ENCODE data around the gene NOXO1. TPM values are rescaled to one million over a fixed set of nuclear protein-coding genes. Genes with fewer than 3 reads are reported as not detected.

NOXO1 gene
- polyA plus RNA-seq, 1 experiment: not detected

DNA sequence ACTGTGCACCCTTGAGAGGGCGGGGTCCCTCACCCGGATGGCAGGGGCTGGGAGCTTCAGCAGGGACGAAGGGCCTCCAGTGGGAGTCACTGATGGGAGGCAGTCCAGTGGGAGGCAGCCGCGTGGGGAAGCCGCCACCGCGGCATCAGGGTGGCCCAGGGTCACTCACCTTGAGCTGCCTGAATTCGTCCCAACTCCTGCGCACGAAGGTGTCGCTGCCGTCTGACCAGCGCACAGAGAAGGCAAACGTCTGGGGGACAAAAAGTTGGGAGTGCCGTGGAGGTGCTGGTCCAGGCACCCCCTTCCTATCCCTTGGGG lies 540 bp downstream of the NOXO1 start:
- Histone ChIP-seq H3K27me3 (ENCODE audit: control insufficient read depth, insufficient read depth, low read length) (peaks cover 36% of the 10 kb centered on the region), H3K9me3 (ENCODE audit: control insufficient read depth, insufficient read depth, low read length) (peaks cover 3% of the 10 kb centered on the region; the same call in 1 of the 2 replicates), H3K27ac (ENCODE audit: low read depth, low read length) (no peak overlapping the region), H3K4me3 (ENCODE audit: low read depth, low read length) (no peak overlapping the region)
- ChIA-PET POLR2A (interaction anchor here (0.7 to 3.6 kb wide), 2 partner anchors 9 to 16 kb away, joined by 4 to 14 read pairs; partner anchors contain the start of gene RPS2), CTCF (interaction anchor here (1.6 kb wide), 1 partner anchor 160 kb away, joined by 10 read pairs; no protein-coding TSS in a partner anchor)
- no peak for DNase-seq (ENCODE audit: low read depth, low spot score)
- TF ChIP-seq, protein P1, sequence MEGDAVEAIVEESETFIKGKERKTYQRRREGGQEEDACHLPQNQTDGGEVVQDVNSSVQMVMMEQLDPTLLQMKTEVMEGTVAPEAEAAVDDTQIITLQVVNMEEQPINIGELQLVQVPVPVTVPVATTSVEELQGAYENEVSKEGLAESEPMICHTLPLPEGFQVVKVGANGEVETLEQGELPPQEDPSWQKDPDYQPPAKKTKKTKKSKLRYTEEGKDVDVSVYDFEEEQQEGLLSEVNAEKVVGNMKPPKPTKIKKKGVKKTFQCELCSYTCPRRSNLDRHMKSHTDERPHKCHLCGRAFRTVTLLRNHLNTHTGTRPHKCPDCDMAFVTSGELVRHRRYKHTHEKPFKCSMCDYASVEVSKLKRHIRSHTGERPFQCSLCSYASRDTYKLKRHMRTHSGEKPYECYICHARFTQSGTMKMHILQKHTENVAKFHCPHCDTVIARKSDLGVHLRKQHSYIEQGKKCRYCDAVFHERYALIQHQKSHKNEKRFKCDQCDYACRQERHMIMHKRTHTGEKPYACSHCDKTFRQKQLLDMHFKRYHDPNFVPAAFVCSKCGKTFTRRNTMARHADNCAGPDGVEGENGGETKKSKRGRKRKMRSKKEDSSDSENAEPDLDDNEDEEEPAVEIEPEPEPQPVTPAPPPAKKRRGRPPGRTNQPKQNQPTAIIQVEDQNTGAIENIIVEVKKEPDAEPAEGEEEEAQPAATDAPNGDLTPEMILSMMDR (IDR thresholded peaks at IDR 0.05; ENCODE audit: low read depth, low read length): no peak

DNA sequence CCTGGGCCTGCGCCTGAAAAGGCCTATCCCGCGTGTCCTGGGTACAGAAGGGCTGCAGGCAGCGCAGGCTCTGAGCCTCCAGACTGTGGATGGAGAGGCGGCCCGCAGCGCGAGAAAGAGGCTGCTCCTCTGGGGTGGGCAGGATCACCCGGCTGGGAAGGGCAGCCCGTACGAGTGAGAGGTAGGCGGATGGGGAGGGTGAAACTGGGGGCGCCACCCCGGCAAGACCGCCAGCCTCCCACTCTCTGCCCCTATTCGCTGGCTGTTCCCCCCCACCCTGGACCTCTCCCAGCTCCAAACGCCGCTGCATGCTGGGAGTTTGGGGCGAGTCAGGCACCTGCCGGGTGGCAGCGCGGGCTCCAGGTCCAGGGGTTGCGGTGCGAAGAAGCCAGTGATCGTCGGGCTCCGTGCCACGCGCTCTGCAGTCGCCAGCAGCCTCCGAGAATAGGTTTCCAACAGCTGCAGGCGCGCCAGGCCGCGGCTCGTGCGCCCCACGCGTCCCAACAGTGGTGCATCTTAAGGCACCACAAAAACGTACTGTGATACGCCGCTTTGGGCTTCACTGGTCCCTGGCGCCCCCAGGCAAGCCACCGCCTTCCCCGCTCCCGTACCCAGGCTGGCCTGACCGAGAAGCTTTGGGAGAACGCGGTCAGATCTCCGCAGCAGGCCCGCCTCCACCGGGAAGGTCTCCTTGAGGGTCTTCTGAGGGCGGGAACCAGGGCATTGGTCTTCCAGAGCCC lies 1.1 kb downstream of the NOXO1 start:
- Histone ChIP-seq H3K9me3 (ENCODE audit: control insufficient read depth, insufficient read depth, low read length) (peaks cover 3% of the 10 kb centered on the region; the same call in 1 of the 2 replicates), H3K4me3 (ENCODE audit: low read depth, low read length) (no peak overlapping the region), H3K27ac (ENCODE audit: low read depth, low read length) (no peak overlapping the region), H3K27me3 (ENCODE audit: control insufficient read depth, insufficient read depth, low read length) (peaks cover 36% of the 10 kb centered on the region)
- no peak for DNase-seq (ENCODE audit: low read depth, low spot score)
- TF ChIP-seq, protein P1 (IDR thresholded peaks at IDR 0.05; ENCODE audit: low read depth, low read length): no peak
- ChIA-PET POLR2A (interaction anchor here (0.7 to 3.6 kb wide), 2 partner anchors 9 to 15 kb away, joined by 4 to 14 read pairs; partner anchors contain the start of gene RPS2), CTCF (interaction anchor here (1.6 kb wide), 1 partner anchor 160 kb away, joined by 10 read pairs; no protein-coding TSS in a partner anchor)

DNA sequence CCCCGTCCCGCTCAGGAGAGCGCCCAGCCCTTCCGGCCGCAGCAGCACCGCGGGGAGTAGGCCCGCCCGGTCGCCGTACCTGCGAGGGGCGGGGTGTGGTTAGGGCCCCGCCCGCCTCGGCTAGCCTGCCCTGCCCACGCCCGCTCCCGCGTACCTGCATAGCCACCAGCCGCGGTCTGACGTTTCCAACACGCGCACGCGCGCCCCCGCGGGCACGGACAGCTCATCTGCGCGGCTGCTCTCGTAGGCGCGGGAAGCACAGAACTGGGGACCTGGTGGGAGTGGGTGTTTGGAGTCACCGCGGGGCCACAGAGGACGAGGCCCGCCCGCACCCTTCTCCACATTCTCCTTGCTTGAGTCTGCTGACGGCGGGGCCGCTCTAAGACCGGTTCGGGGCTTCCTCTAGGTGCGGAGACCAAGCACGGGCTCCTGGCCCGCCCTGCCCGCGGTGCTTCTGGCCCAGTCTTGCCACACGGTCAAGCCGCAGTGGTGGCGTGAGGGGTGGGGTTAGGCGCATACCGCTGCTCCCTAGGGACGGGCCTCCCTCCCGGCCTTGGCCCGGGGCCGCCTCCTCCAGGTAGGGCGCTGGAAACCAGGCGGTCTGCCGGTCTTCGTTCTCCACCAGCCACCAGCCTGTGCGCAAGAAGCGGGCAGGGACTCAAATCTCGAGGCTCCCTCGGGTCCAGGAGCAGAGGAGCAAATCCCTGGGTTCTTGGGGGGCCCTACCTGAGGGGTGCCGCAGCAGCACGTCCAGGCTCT lies 1.8 kb downstream of the NOXO1 start:
- peaks cover 3% of the 10 kb centered on the region; the same call in 1 of the 2 replicates for H3K9me3 ChIP-seq (ENCODE audit: control insufficient read depth, insufficient read depth, low read length)
- ChIA-PET CTCF (interaction anchor here (1.6 kb wide), 1 partner anchor 24 kb away, joined by 3 read pairs; no protein-coding TSS in a partner anchor), POLR2A (interaction anchor here (3.6 kb wide), 1 partner anchor 15 kb away, joined by 14 read pairs; the partner anchor contains the start of gene RPS2)
- no peak overlapping the region for H3K27ac ChIP-seq (ENCODE audit: low read depth, low read length)
- H3K4me3 ChIP-seq (ENCODE audit: low read depth, low read length): no peak overlapping the region
- peaks cover 36% of the 10 kb centered on the region for H3K27me3 ChIP-seq (ENCODE audit: control insufficient read depth, insufficient read depth, low read length)
- DNase-seq (ENCODE audit: low read depth, low spot score): no peak
- TF ChIP-seq, protein P1 (IDR thresholded peaks at IDR 0.05; ENCODE audit: low read depth, low read length): no peak

DNA sequence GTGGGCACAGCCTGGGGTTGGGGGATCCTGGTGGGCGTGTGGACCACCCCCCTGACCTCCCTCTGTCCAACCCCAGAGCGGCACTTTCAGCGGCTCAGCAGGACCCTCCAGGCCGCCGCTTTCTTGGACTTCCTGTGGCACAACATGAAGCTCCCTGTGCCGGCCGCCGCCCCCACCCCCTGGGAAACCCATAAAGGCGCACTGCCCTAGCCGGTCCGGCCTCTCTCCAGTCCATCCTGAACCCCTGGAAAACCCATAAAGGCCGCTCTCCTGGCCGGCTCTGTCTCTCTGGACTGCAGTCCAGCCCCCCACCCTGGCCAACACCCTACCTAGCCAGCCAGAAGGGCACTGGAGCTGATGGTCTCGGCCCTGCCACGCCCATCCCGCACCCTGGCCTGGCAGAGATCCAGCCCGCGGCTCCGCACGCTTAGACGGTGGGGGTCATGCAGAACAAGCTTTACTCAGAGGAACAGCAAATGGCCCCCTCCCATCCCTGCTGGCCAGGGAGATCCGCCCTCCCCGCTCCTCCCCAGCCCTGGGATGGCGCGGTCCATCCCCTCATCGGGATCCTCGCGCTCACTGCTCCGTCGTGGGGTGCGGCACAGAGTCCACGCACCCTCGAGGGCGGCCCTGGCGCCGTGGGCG lies 2.7 kb downstream of the NOXO1 start:
- no peak for DNase-seq (ENCODE audit: low read depth, low spot score)
- ChIA-PET CTCF (interaction anchor here (1.6 kb wide), 1 partner anchor 25 kb away, joined by 3 read pairs; no protein-coding TSS in a partner anchor), POLR2A (interaction anchor here (2.4 kb wide), 1 partner anchor 13 kb away, joined by 11 read pairs; the partner anchor contains the start of gene RPS2)
- TF ChIP-seq, protein P1 (IDR thresholded peaks at IDR 0.05; ENCODE audit: low read depth, low read length): no peak
- Histone ChIP-seq H3K4me3 (ENCODE audit: low read depth, low read length) (no peak overlapping the region), H3K27me3 (ENCODE audit: control insufficient read depth, insufficient read depth, low read length) (peaks cover 36% of the 10 kb centered on the region), H3K9me3 (ENCODE audit: control insufficient read depth, insufficient read depth, low read length) (peaks cover 3% of the 10 kb centered on the region; the same call in 1 of the 2 replicates), H3K27ac (ENCODE audit: low read depth, low read length) (no peak overlapping the region)

Data from AG04450 (cell line).